ENCODE measurements around the gene RBM34. TPM values are rescaled to one million over a fixed set of nuclear protein-coding genes. Genes with fewer than 3 reads are reported as not detected.
"Not testable (repeated sequence)": the region's sequence is repeated elsewhere in the genome, so short reads cannot be mapped to it uniquely, and the experiment has no call there.

RBM34 gene

GRCh38 chr1:235085411-235086117 lies 75.5 kb downstream of the RBM34 start:
- H3K9ac ChIP-seq (ENCODE audit: low read depth, low read length); H3K36me3 ChIP-seq (ENCODE audit: insufficient read depth, low read length); H3K27me3 ChIP-seq (ENCODE audit: control insufficient read depth, insufficient read depth, low read length); H3K4me3 ChIP-seq (ENCODE audit: low read length); H3K9me3 ChIP-seq (replicated peaks; ENCODE audit: low read length); H3K4me2 ChIP-seq (ENCODE audit: low read length): not testable (repeated sequence)
- peaks cover 17% of the 10 kb centered on the region for H3K4me1 ChIP-seq (ENCODE audit: control insufficient read depth, insufficient read depth, low read length)

Small RNA genes lying within 50 kb of the gene (small RNA-seq; reads per million reads assigned to genes)
- gene AL732292.1 (not detected), gene MIR4753 (0.21 reads per million), gene SNORA14B (233 reads per million, percentile 98 among the genes with 10 or more reads in this experiment)
